ENCODE results near the gene AKAP13. TPM values are rescaled to one million over a fixed set of nuclear protein-coding genes. Genes with fewer than 3 reads are reported as not detected.
"Not testable (repeated sequence)": the region's sequence is repeated elsewhere in the genome, so short reads cannot be mapped to it uniquely, and the experiment has no call there.

Gene AKAP13
- polyA plus RNA-seq, 1 of the 3 experiments (the other 2 are of a cell fraction): 8.4 TPM

GRCh38 chr15:85794598-85795336 lies 414.4 kb downstream of the AKAP13 start, which contains the start of gene KLHL25 (continued):
- TF ChIP-seq POLR2AphosphoS5 (IDR thresholded peaks at IDR 0.05; ENCODE audit: low read depth, low read length): peak; percentile 82
- TF ChIP-seq USF1 (IDR thresholded peaks at IDR 0.05; ENCODE audit: borderline replicate concordance, low read depth): no peak
- TF ChIP-seq PBX3 (IDR thresholded peaks at IDR 0.05): peak; percentile 99
- TF ChIP-seq NRF1 (IDR thresholded peaks at IDR 0.05; ENCODE audit: low read depth, low read length): no peak
- TF ChIP-seq GATA2 (CRISPR knock-in tag; IDR thresholded peaks at IDR 0.05): no peak

GRCh38 chr15:85795337-85796305 lies 415.2 kb downstream of the AKAP13 start:
- Histone ChIP-seq H3K27me3 (ENCODE audit: insufficient read depth) (no peaks in the 10 kb centered on the region), H3K27ac (ENCODE audit: low read depth in 2 of 2, low read length in 1 of 2) (no peak overlapping the region; a peak in 1 of 4 replicates), H3K36me3 (replicated peaks in 1 of 2; ENCODE audit: control insufficient read depth in 1 of 2, insufficient read depth in 2 of 2, low read length in 1 of 2) (no peaks in the 10 kb centered on the region), H3K9me3 (no peaks in the 10 kb centered on the region), H3F3A (replicated peaks; ENCODE audit: insufficient read depth) (no peaks in the 10 kb centered on the region), H3K4me2 (peak overlapping the region; percentile 71), H3K4me1 (ENCODE audit: control insufficient read depth in 1 of 2, insufficient read depth in 2 of 2, low read depth in 1 of 2, low read length in 1 of 2) (peaks cover 9 to 31% of the 10 kb centered on the region in 2 experiments; a peak in 2 of 4 replicates), H3K4me3 (ENCODE audit: low read depth in 2 of 2, low read length in 1 of 2) (peak overlapping the region; percentile 50 to 58), H3K9me2 (no peaks in the 10 kb centered on the region), H4K20me1 (ENCODE audit: insufficient read depth) (peaks cover 16% of the 10 kb centered on the region), H3K79me2 (ENCODE audit: insufficient read depth) (peaks cover 35% of the 10 kb centered on the region), H2AFZ (ENCODE audit: low read depth) (peak overlapping the region; percentile 89), H3K9ac (peak overlapping the region; percentile 30; the same call in 1 of the 2 replicates)
- ChIA-PET CTCF (interaction anchor here (1.0 to 1.9 kb wide), 2 partner anchors 36 to 66 kb away, joined by 3 to 6 read pairs; no protein-coding TSS in a partner anchor), POLR2A (no interaction called here)
- WGBS (ENCODE audit: low lambda C conversion rate): 60% methylated on average over 14 of the region's 15 CpGs
- DNase-seq: no peak
- TF ChIP-seq RXRA (IDR thresholded peaks at IDR 0.05; ENCODE audit: borderline replicate concordance, low read depth) (no peak), GATA2 (CRISPR knock-in tag; IDR thresholded peaks at IDR 0.05) (no peak)

- H3K79me2 ChIP-seq (ENCODE audit: insufficient read depth): peaks cover 28% of the 10 kb centered on the region
These were observed 416.0 kb downstream of the AKAP13 start for GRCh38 chr15:85796371-85796770.

More at GRCh38 chr15:85796371-85796770, 416.0 kb downstream of the AKAP13 start:
- H3K27ac ChIP-seq (ENCODE audit: low read depth in 2 of 2, low read length in 1 of 2); H3K9me3 ChIP-seq; POLR2A ChIA-PET; H3K27me3 ChIP-seq (ENCODE audit: insufficient read depth); H3K36me3 ChIP-seq (replicated peaks in 1 of 2; ENCODE audit: control insufficient read depth in 1 of 2, insufficient read depth in 2 of 2, low read length in 1 of 2); H3F3A ChIP-seq (replicated peaks; ENCODE audit: insufficient read depth); H2AFZ ChIP-seq (ENCODE audit: low read depth); H3K9ac ChIP-seq; H3K4me3 ChIP-seq (ENCODE audit: low read depth in 2 of 2, low read length in 1 of 2); H3K9me2 ChIP-seq; H3K4me2 ChIP-seq; DNase-seq: not testable (repeated sequence)
- CTCF ChIA-PET: interaction anchor here (1.7 to 1.9 kb wide), 2 partner anchors 44 to 67 kb away, joined by 5 to 6 read pairs; no protein-coding TSS in a partner anchor
- Histone ChIP-seq H3K4me1 (ENCODE audit: control insufficient read depth in 1 of 2, insufficient read depth in 2 of 2, low read depth in 1 of 2, low read length in 1 of 2) (peaks cover 9 to 32% of the 10 kb centered on the region in 2 experiments; a peak in 2 of 4 replicates), H4K20me1 (ENCODE audit: insufficient read depth) (peaks cover 16% of the 10 kb centered on the region)
- WGBS (ENCODE audit: low lambda C conversion rate): 73% methylated on average over 7 of the region's 7 CpGs

Small RNA genes lying within 50 kb of the gene (small RNA-seq; reads per million reads assigned to genes)
- 0 reads per million in 7 experiments for gene AC021739.1
- gene MIR1276: 0 to 2.1 (median 0.39) reads per million in 7 experiments
- gene RNU6-1280P: 0 reads per million in 7 experiments
- 0 reads per million in 7 experiments for gene RNU7-79P

Data from SK-N-SH (cell line).